Immature natural killer cell (primary cell): Measurements from ENCODE around the gene SLC25A21. TPM values are rescaled to one million over a fixed set of nuclear protein-coding genes. Genes with fewer than 3 reads are reported as not detected.

Source experiments
- DNase-seq, 3 donors: peaks; one replicate each; pipeline ENCODE4 v3.0.0; 2022; ENCODE audit warnings: mixed read lengths in 1 of 3
- H3K27ac Mint-ChIP-seq, 6 donors: one replicate each; pipeline ENCODE4 v1.8.0; 2020; ENCODE audit warnings: mixed read lengths in 6 of 6, mild to moderate bottlenecking in 5 of 6, inconsistent platforms in 4 of 6, moderate library complexity in 3 of 6
- H3K27me3 Mint-ChIP-seq, 3 donors: one replicate each; pipeline ENCODE4 v1.8.0; 2020 to 2021; ENCODE audit warnings: low read depth in 3 of 3, mild to moderate bottlenecking in 3 of 3, mixed read lengths in 3 of 3, moderate library complexity in 3 of 3, inconsistent platforms in 1 of 3
- H3K36me3 Mint-ChIP-seq, 3 donors: one replicate each; pipeline ENCODE4 v1.8.0; 2020; ENCODE audit warnings: mixed read lengths in 3 of 3, inconsistent platforms in 2 of 3, mild to moderate bottlenecking in 2 of 3
- H3K4me1 Mint-ChIP-seq, 2 donors: one replicate each; pipeline ENCODE4 v1.8.0; 2020; ENCODE audit warnings: inconsistent platforms in 2 of 2, mild to moderate bottlenecking in 2 of 2, mixed read lengths in 2 of 2, moderate library complexity in 1 of 2
- H3K4me3 Mint-ChIP-seq, 5 donors: one replicate each; pipeline ENCODE4 v1.8.0; 2020; ENCODE audit warnings: mild to moderate bottlenecking in 5 of 5, mixed read lengths in 5 of 5, inconsistent platforms in 3 of 5, moderate library complexity in 3 of 5
- H3K9me3 Mint-ChIP-seq, 6 donors: one replicate each; pipeline ENCODE4 v1.8.0; 2020; ENCODE audit warnings: mild to moderate bottlenecking in 6 of 6, mixed read lengths in 6 of 6, inconsistent platforms in 4 of 6, moderate library complexity in 3 of 6
- polyA plus RNA-seq, 3 donors: library from polyadenylated mRNA; unstranded; fragments of 300-500 nt; fragmentation: Illumina TruSeq; gene quantifications; one replicate each; pipeline ENCODE4 v1.2.3, GENCODE V29; 2021

Gene SLC25A21
- polyA plus RNA-seq, 3 donors from 2014 or later = not detected

GRCh38 chr14:36667679-36668078 lies 504.7 kb downstream of the SLC25A21 start:
- Mint-ChIP-seq H3K9me3 (peaks cover 2 to 37% (median 18%) of the 10 kb centered on the region in 6 donors), H3K27ac (no peak overlapping the region), H3K27me3 (peaks cover 16 to 30% (median 18%) of the 10 kb centered on the region in 3 donors), H3K4me1 (peaks cover 2 to 5% of the 10 kb centered on the region in 2 donors), H3K4me3 (no peak overlapping the region), H3K36me3 (peaks cover 0 to 15% (median 4%) of the 10 kb centered on the region in 3 donors)
- no peak for DNase-seq

DNA sequence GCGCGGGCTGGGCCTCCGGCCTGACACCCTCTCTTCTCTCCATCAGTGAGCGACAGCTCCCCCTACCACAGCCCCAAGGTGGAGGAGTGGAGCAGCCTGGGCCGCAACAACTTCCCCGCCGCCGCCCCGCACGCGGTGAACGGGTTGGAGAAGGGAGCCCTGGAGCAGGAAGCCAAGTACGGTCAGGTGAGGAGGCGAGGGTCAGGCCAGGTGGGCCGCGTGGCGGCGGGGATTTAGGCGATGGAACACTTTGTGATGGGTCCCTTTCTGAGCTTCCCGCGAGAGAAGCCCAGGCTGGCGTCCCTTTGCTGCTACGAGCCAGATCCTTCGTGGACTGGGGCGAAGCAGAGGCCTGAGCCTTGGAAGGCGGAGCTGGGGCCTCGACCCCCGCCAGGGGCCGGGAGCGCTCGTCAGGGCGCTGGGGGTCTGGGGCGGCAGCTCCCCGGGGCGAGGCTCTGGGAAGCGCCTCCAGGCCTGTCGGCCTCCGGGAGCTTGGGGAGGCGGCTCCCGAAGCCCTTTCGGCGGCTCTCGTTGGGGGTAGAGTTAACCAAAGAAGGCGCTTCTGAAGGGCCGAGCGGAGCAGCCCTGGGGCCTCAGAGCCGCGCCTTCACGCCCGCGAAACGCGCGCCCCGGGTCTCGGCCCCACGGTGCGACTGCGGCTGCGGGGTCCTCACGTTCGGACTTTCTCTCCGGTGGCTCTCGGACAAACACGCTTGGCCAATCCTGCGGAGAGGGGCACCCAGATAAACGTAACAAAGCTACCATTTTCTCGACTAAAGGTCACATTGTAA lies 505.8 kb downstream of the SLC25A21 start:
- peaks cover 20 to 36% (median 20%) of the 10 kb centered on the region in 3 donors for H3K27me3 Mint-ChIP-seq
- no peak overlapping the region for H3K27ac Mint-ChIP-seq
- DNase-seq = no peak
- peaks cover 2 to 10% of the 10 kb centered on the region in 2 donors for H3K4me1 Mint-ChIP-seq
- H3K4me3 Mint-ChIP-seq = no peak overlapping the region
- peaks cover 8 to 44% (median 20%) of the 10 kb centered on the region in 6 donors for H3K9me3 Mint-ChIP-seq
- peaks cover 0 to 15% (median 4%) of the 10 kb centered on the region in 3 donors for H3K36me3 Mint-ChIP-seq

DNA sequence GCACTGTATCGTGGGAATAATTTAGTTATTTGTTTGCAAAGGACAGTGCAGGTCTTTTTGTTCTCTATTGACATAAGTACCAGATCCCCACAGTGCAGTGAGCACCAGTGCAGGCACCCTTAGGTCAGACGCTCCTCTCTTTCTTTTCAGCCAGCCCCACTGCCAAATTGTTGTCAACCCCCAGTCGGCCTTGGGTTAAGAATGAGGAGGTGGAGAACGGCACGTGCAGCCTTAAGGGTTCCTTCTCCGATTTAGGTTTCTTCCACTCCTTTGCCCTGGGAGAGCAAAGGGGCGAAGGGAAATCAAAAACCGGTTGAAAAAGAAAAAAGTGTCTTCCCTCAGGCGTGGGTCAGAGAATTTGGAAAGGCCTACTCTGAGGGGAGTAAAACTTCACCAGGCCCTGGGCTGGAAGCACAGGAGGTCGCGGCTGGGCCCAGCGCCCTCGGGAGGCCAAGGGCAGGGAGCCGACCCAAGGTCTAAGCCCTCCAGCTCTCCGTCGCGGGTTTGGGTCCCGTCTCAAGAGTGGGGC lies 506.5 kb downstream of the SLC25A21 start:
- Mint-ChIP-seq H3K4me1 (peaks cover 2 to 10% of the 10 kb centered on the region in 2 donors), H3K27me3 (peaks cover 21 to 41% (median 25%) of the 10 kb centered on the region in 3 donors), H3K27ac (no peak overlapping the region), H3K4me3 (no peak overlapping the region), H3K9me3 (peaks cover 12 to 44% (median 22%) of the 10 kb centered on the region in 6 donors), H3K36me3 (peaks cover 3 to 15% (median 7%) of the 10 kb centered on the region in 3 donors)
- no peak for DNase-seq

GRCh38 chr14:36664322-36665193 lies 507.8 kb downstream of the SLC25A21 start:
- no peak for DNase-seq
- peaks cover 15 to 55% (median 29%) of the 10 kb centered on the region in 6 donors for H3K9me3 Mint-ChIP-seq
- H3K27me3 Mint-ChIP-seq = peaks cover 25 to 53% (median 27%) of the 10 kb centered on the region in 3 donors
- H3K4me3 Mint-ChIP-seq = peak overlapping the region in 3 of 5 donors; percentile 18 to 68 (median 37)
- H3K27ac Mint-ChIP-seq = peak overlapping the region in 1 of 6 donors; percentile 61
- peaks cover 3 to 15% (median 7%) of the 10 kb centered on the region in 3 donors for H3K36me3 Mint-ChIP-seq
- peaks cover 2 to 10% of the 10 kb centered on the region in 2 donors for H3K4me1 Mint-ChIP-seq

GRCh38 chr14:36663404-36664321 lies 508.7 kb downstream of the SLC25A21 start:
- Mint-ChIP-seq H3K4me1 (peaks cover 2 to 10% of the 10 kb centered on the region in 2 donors), H3K9me3 (peaks cover 15 to 62% (median 36%) of the 10 kb centered on the region in 6 donors), H3K36me3 (peaks cover 3 to 15% (median 7%) of the 10 kb centered on the region in 3 donors), H3K4me3 (peak overlapping the region in 3 of 5 donors; percentile 38 to 68 (median 50)), H3K27ac (peak overlapping the region in 1 of 6 donors; percentile 61), H3K27me3 (peaks cover 30 to 61% (median 30%) of the 10 kb centered on the region in 3 donors)
- DNase-seq = no peak

GRCh38 chr14:36662543-36663403 lies 509.6 kb downstream of the SLC25A21 start:
- H3K9me3 Mint-ChIP-seq = peaks cover 18 to 60% (median 35%) of the 10 kb centered on the region in 6 donors
- peaks cover 3 to 15% (median 7%) of the 10 kb centered on the region in 3 donors for H3K36me3 Mint-ChIP-seq
- peaks cover 30 to 58% (median 33%) of the 10 kb centered on the region in 3 donors for H3K27me3 Mint-ChIP-seq
- no peak for DNase-seq
- H3K27ac Mint-ChIP-seq = no peak overlapping the region
- H3K4me1 Mint-ChIP-seq = peaks cover 2 to 10% of the 10 kb centered on the region in 2 donors
- H3K4me3 Mint-ChIP-seq = peak overlapping the region in 3 of 5 donors; percentile 48 to 51 (median 48)

- Mint-ChIP-seq H3K27me3 (peaks cover 30 to 57% (median 33%) of the 10 kb centered on the region in 3 donors), H3K27ac (no peak overlapping the region), H3K9me3 (peaks cover 15 to 57% (median 32%) of the 10 kb centered on the region in 6 donors), H3K4me3 (peak overlapping the region in 3 of 5 donors; percentile 48 to 51 (median 48)), H3K36me3 (peaks cover 3 to 11% (median 7%) of the 10 kb centered on the region in 3 donors), H3K4me1 (peaks cover 2 to 10% of the 10 kb centered on the region in 2 donors)
- no peak for DNase-seq
Measured at GRCh38 chr14:36662258-36662542, 510.2 kb downstream of the SLC25A21 start.

- peak in 1 of 3 donors; percentile 9 for DNase-seq
- peaks cover 3 to 11% (median 7%) of the 10 kb centered on the region in 3 donors for H3K36me3 Mint-ChIP-seq
- H3K9me3 Mint-ChIP-seq = peaks cover 15 to 61% (median 32%) of the 10 kb centered on the region in 6 donors
- peak within 1 kb of the TSS in 4 of 5 donors; percentile 21 to 67 (median 54) for H3K4me3 Mint-ChIP-seq
- H3K27ac Mint-ChIP-seq = no peak within 1 kb of the TSS
- peaks cover 2 to 10% of the 10 kb centered on the region in 2 donors for H3K4me1 Mint-ChIP-seq
- H3K27me3 Mint-ChIP-seq = peaks cover 30 to 58% (median 34%) of the 10 kb centered on the region in 3 donors
Measured at GRCh38 chr14:36661506-36662257, 510.7 kb downstream of the SLC25A21 start, which contains the start of gene PAX9. Gene PAX9, plus strand, starts transcription at chr14:36661860. Its CDS starts 230 bp downstream, at chr14:36662090.

DNA sequence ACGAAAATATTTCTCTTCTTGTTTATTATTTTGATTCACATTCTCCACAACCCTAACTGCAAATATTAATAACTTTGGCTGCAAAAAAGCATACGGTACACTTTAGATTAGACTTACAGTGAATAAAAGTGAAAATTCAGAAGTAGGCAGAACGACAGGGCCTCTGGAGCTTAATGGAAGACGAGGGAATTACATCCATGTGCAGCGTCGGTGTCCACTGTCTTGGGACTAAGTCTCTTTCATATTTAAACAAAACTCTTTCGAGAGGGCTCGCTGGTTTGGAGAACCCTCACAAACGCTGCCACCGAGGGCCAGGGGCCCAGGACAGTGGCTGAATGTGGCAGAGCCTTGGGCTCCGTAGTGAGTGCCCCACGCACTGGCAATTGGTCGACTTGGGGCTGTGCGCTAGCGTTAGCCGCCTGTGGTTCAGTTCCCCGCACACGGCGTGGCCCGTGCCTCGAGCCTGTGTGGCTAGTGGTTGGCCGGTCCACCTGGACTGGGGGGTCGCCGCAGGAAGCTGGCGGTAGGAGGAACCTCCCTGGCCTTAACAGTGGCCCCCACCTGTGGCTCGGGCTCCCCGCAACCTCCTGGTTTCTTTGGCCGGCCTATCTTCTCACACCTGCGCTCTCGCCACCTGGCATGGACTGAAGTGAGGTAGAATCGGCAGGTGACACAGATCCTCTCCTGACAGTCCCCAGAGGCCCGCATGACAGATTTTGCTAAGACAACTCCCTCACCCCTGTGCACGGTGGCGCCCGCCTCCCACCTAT lies 511.5 kb downstream of the SLC25A21 start:
- no peak overlapping the region for H3K27ac Mint-ChIP-seq
- H3K27me3 Mint-ChIP-seq = peaks cover 35 to 58% (median 35%) of the 10 kb centered on the region in 3 donors
- H3K9me3 Mint-ChIP-seq = peaks cover 15 to 62% (median 33%) of the 10 kb centered on the region in 6 donors
- H3K36me3 Mint-ChIP-seq = peaks cover 3 to 11% (median 7%) of the 10 kb centered on the region in 3 donors
- H3K4me3 Mint-ChIP-seq = peak overlapping the region in 2 of 5 donors; percentile 59 to 67
- peaks cover 2 to 10% of the 10 kb centered on the region in 2 donors for H3K4me1 Mint-ChIP-seq
- no peak for DNase-seq

- Mint-ChIP-seq H3K27ac (no peak overlapping the region), H3K9me3 (peaks cover 16 to 62% (median 29%) of the 10 kb centered on the region in 6 donors), H3K27me3 (peaks cover 31 to 58% (median 36%) of the 10 kb centered on the region in 3 donors), H3K36me3 (peaks cover 3 to 7% (median 3%) of the 10 kb centered on the region in 3 donors), H3K4me1 (peaks cover 2 to 5% of the 10 kb centered on the region in 2 donors), H3K4me3 (peak overlapping the region in 1 of 5 donors; percentile 38)
- DNase-seq = no peak
Measured at GRCh38 chr14:36659822-36660735, 512.3 kb downstream of the SLC25A21 start.
